T-cell (primary cell): ENCODE data around the gene CCDC74B. TPM values are rescaled to one million over a fixed set of nuclear protein-coding genes. Genes with fewer than 3 reads are reported as not detected.
"Not testable (repeated sequence)": the region's sequence is repeated elsewhere in the genome, so short reads cannot be mapped to it uniquely, and the experiment has no call there.

ENCODE experiments used
- ATAC-seq, 4 experiments: fragments of 200-7000 bp in 3 of 4; fragments of 150-1000 bp in 1 of 4; cut with Tn5 transposase; replicated peaks in 1 of 4; 1 replicate in 3 of 4; 2 replicates in 1 of 4; pipeline ENCODE4 v1.10.0; 2021; ENCODE audit warnings: moderate library complexity in 3 of 4, mild to moderate bottlenecking in 2 of 4, moderate number of reproducible peaks in 1 of 4
- CTCF ChIA-PET, 2 donors: fragments of 300-600 bp; sonication (Branson Sonifier 250); formaldehyde crosslinking; loops; one replicate each; lab custom pipeline; 2022; ENCODE audit warnings: antibody characterized with exemption in 2 of 2; lab: Charles Lee
- POLR2A ChIA-PET, 2 donors: fragments of 300-600 bp; sonication (Branson Sonifier 250); formaldehyde crosslinking; loops; one replicate each; lab custom pipeline; 2022; ENCODE audit warnings: antibody characterized with exemption in 2 of 2; lab: Charles Lee
- DNase-seq, 35 experiments: peaks; one replicate each; pipeline versions ENCODE4 v3.0.0 to v3.0.0-alpha.2; 2013 to 2023
- H3K27ac ChIP-seq: one replicate; pipeline ENCODE4 v1.5.1; 2013; ENCODE audit warnings: low read length
- H3K27me3 ChIP-seq, 2 experiments: replicated peaks in 1 of 2; 1 replicate in 1 of 2; 2 replicates in 1 of 2; pipeline versions ENCODE4 v1.6.1 to v1.7.0; 2013; ENCODE audit warnings: low read length in 1 of 2, mixed read lengths in 1 of 2; ENCODE audit not compliant: control insufficient read depth in 2 of 2, insufficient read depth in 2 of 2; ENCODE audit errors: extremely low read depth in 1 of 2
- H3K36me3 ChIP-seq, 2 donors: 1 replicate in 1 of 2; 2 replicates in 1 of 2; pipeline versions ENCODE4 v1.6.1 to v1.7.0; 2013; ENCODE audit warnings: low read length in 1 of 2; ENCODE audit not compliant: control insufficient read depth in 2 of 2, insufficient read depth in 1 of 2; ENCODE audit errors: extremely low read depth in 1 of 2
- H3K4me1 ChIP-seq, 2 experiments: 1 replicate in 1 of 2; 2 replicates in 1 of 2; pipeline versions ENCODE4 v1.6.1 to v1.7.0; 2013; ENCODE audit warnings: low read length in 2 of 2, mixed read lengths in 1 of 2; ENCODE audit not compliant: insufficient read depth in 2 of 2, control insufficient read depth in 1 of 2; ENCODE audit errors: extremely low read depth in 1 of 2
- H3K4me3 ChIP-seq, 2 donors: 1 replicate in 1 of 2; 2 replicates in 1 of 2; pipeline versions ENCODE4 v1.5.1 to v1.7.0; 2013; ENCODE audit warnings: mild to moderate bottlenecking in 2 of 2, low read length in 1 of 2, moderate library complexity in 1 of 2; ENCODE audit not compliant: control insufficient read depth in 1 of 2; ENCODE audit errors: extremely low read depth in 1 of 2
- H3K9me3 ChIP-seq: 2 replicates; pipeline ENCODE4 v1.7.0; 2013
- H3K27ac Mint-ChIP-seq, 2 donors: one replicate each; pipeline ENCODE4 v1.8.0; 2020 to 2021; ENCODE audit warnings: mild to moderate bottlenecking in 2 of 2, mixed read lengths in 2 of 2
- H3K27me3 Mint-ChIP-seq, 2 donors: one replicate each; pipeline ENCODE4 v1.8.0; 2021 to 2022; ENCODE audit warnings: mixed read lengths in 2 of 2
- H3K36me3 Mint-ChIP-seq: one replicate; pipeline ENCODE4 v1.8.0; 2021; ENCODE audit warnings: mixed read lengths
- H3K4me1 Mint-ChIP-seq, 3 donors: one replicate each; pipeline ENCODE4 v1.8.0; 2020 to 2022; ENCODE audit warnings: mixed read lengths in 3 of 3, mild to moderate bottlenecking in 1 of 3
- H3K4me3 Mint-ChIP-seq, 3 donors: one replicate each; pipeline ENCODE4 v1.8.0; 2020 to 2022; ENCODE audit warnings: mild to moderate bottlenecking in 3 of 3, mixed read lengths in 3 of 3, moderate library complexity in 3 of 3
- H3K9me3 Mint-ChIP-seq, 3 donors: one replicate each; pipeline ENCODE4 v1.8.0; 2020 to 2022; ENCODE audit warnings: mixed read lengths in 3 of 3
- WGBS: methylation state at CpG from one replicate; pipeline ENCODE4 v1.1.5; 2013; ENCODE audit warnings: missing lambda C conversion rate; ENCODE audit not compliant: insufficient coverage; 5-methylcytosine and 5-hydroxymethylcytosine counted together
- total RNA-seq, 35 experiments: library from RNA in 6 of 35; stranded (reverse) in 6 of 35; fragments of 120-200 nt in 1 of 35; gene quantifications; one replicate each; pipeline versions ENCODE4 v1.2.1 to v1.2.4 and lab custom pipeline; 2013 to 2026

The CCDC74B gene
- total RNA-seq, 5 donors from 2014 or later (not counting 1 experiment from before 2014, with no cell fraction given), result 0.42 to 2.0 (median 0.78) TPM; not detected in 1

DNA sequence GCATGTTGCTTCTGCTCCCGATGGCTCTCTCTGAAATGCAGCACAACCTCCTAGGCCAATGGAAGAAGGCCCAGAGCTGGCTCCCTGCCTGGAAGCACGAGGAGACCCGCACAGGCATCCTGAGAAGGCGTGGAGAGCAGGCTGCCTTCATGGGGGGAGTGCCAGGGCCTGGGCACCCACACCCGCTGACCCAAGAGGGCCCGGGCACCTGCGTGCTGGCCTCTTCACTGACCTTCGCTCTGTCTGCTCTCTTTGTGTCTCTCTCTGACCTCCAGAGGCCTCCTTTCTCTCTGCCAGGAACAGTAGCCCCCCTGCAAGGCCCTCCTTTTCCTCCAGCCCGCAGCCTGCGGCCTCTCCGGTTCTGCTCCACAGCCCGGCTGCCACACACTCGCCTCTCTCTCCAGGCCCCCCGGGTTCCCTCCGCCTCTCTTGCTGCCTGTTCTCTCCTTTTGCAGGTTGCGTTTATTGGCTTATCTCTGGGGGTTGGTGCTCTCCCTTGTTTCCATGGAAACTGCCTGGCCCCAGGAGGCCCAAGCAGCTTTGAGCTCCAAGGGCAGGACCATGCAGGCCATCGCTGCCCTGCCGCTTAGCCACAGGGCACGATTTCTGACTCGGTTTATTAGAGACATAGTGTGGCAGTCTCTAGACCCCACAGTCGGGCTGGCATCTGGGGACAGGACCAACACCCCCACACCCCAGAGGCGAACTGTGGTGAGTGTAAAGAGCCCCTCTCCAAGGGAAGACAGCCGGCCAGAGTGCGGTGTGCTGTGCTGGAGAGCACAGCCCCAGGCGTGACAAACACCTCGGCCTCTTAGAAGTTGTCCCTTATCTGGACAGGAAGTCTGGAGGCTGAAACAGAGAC, 38.8 kb upstream of the CCDC74B start:
- H3K27ac Mint-ChIP-seq, result peak overlapping the region; percentile 74 to 82
- 96% methylated on average over 13 of the region's 26 CpGs for WGBS
- peak overlapping the region; percentile 71 to 78 (median 72) for H3K4me3 Mint-ChIP-seq
- ChIA-PET CTCF (no interaction called here), POLR2A (interaction anchor here in 1 of 2 donors (0.7 kb wide), 1 partner anchor 1304 kb away, joined by 4 read pairs; no protein-coding TSS in a partner anchor)
- H3K4me1 Mint-ChIP-seq, result peaks cover 12 to 33% (median 27%) of the 10 kb centered on the region in 3 donors
- H3K9me3 ChIP-seq, result no peaks in the 10 kb centered on the region
- no peak overlapping the region for H3K27ac ChIP-seq
- DNase-seq (no peak), ATAC-seq (no peak)
- peaks cover 0 to 3% of the 10 kb centered on the region in 2 donors for H3K36me3 ChIP-seq
- peaks cover 8 to 36% of the 10 kb centered on the region in 2 experiments for H3K4me1 ChIP-seq
- H3K27me3 ChIP-seq, result no peaks in the 10 kb centered on the region
- no peaks in the 10 kb centered on the region for H3K36me3 Mint-ChIP-seq
- H3K4me3 ChIP-seq, result peak overlapping the region; percentile 15 to 40
- H3K9me3 Mint-ChIP-seq, result no peaks in the 10 kb centered on the region
- H3K27me3 Mint-ChIP-seq, result no peaks in the 10 kb centered on the region

DNA sequence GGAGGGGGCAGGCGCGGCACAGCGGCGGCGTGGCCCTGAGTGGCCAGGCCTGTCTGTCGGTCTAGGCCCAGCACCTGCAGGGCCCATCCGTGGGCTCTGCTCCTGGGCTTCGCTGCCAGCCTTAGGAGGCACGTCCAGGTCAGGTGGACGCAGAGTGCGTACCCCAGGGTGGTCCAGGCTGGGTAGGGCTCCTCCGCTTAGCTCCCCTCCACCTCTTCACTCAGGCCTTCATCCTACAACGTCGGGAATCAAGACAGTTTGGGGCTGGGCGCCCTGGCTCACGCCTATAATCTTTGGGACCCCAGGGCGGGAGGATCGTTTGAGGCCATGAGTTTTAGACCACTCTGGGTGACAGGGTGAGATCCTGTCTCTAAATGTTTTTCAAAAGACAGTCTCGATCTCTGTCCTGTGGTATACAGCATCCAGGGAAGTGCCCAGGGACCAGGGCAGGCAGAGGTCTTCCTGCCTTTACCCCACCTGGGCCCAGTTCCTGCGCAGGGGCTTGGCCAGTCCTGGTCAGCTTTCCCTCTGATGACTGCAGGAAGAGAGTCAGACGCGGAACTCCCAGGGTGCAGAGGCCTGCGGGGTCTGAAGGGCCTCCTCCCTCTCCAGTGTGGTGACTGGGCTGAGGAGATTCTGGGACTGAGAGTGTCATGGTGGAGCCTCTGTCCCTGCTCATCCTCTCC, 38.1 kb upstream of the CCDC74B start:
- ATAC-seq, H3K27me3 ChIP-seq, H3K36me3 Mint-ChIP-seq, H3K9me3 ChIP-seq, H3K27me3 Mint-ChIP-seq, H3K9me3 Mint-ChIP-seq, POLR2A ChIA-PET, H3K36me3 ChIP-seq: not testable (repeated sequence)
- Mint-ChIP-seq H3K27ac (peak overlapping the region; percentile 27 to 82), H3K4me1 (peaks cover 15 to 35% (median 30%) of the 10 kb centered on the region in 3 donors), H3K4me3 (peak overlapping the region; percentile 71 to 78 (median 72))
- WGBS, result 23% methylated on average over 14 of the region's 23 CpGs
- CTCF ChIA-PET, result interaction anchor here in 1 of 2 donors (0.5 kb wide), 1 partner anchor 611 kb away, joined by 3 read pairs; no protein-coding TSS in a partner anchor
- DNase-seq, result peak in 3 of 35 experiments; percentile 11 to 16 (median 15)
- Histone ChIP-seq H3K4me1 (peaks cover 8 to 36% of the 10 kb centered on the region in 2 experiments), H3K4me3 (peak overlapping the region; percentile 40 to 47), H3K27ac (peak overlapping the region; percentile 38)

DNA sequence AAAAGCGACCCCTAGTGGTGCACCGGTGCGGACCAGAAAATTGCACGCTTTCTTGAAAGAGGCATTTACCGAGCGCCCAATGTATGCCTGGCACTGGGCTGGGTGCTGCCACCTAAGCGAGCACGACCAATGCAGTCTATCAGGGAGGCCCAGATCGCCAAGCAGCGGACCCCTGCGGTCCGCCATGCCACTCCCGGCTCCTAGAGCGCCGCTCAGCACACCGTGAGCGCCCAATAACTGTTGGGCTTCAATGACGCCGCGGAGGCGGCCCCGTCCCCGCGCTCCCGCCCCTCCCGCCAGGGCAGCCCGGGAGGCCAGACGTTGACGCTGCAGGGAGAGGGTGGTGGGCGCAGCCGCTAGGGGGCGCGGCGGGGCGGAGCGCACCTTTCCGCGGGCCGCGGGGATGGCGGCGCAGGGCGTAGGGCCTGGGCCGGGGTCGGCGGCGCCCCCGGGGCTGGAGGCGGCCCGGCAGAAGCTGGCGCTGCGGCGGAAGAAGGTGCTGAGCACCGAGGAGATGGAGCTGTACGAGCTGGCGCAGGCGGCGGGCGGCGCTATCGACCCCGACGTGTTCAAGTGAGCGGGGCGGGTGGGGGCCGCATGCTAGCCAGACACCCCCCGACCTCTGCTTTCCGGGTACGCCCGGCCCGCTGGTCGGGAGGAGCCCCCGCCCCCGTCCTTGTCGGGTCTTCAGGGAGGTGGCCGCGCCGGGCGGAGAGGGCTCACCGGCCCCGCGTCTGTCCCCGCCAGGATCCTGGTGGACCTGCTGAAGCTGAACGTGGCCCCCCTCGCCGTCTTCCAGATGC, 37.2 kb upstream of the CCDC74B start, which contains the start of gene MZT2B:
TSS of gene MZT2B (plus strand) at position 383 of the 803 bp plus-strand sequence. CDS start at position 404, 21 bp downstream.
- CTCF ChIA-PET, result interaction anchor here (0.5 to 2.2 kb wide), 9 partner anchors 124 to 1311 kb away, joined by 3 to 51 read pairs (median 4); partner anchors contain the start of gene IMP4 (in 1 of the 2)
- not testable (repeated sequence) for H3K9me3 Mint-ChIP-seq

DNA sequence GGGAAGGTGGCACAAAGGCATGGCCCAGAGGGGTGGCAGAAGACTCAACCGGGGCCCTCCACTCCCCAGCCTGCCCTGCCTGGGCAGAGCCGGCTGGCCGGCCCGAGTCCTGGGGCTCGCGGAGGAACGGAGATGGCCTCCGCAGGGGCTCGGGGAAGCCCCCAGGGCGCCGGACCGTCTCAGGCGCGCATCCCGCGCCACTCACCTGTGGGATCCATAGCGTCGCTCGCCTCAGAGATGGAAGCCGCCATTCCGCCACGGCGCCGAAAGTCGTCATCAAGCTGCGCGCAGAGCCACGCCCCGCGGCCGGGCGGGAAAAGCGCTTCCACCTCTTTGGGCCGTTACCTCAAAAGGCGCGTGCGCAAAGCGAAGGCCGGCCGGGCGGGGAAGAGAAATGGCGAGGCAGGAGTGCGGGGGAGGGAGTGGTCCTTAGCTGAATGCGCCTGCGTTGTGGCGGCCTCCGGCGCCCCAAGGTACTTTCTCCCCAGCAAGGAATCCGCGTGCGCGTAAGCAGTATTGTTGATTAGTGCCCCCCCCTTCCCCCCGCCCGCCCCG, 36.5 kb upstream of the CCDC74B start, which contains the start of gene SMPD4:
TSS of gene SMPD4 (minus strand) at position 278 of the 555 bp plus-strand sequence. CDS start 5,010 bp downstream, outside the sequence.
- peaks cover 8 to 36% of the 10 kb centered on the region in 2 experiments for H3K4me1 ChIP-seq

More for the DNA sequence above, 37.2 kb upstream of the CCDC74B start, which contains the start of gene MZT2B:
- H3K4me3 ChIP-seq, result peak within 1 kb of the TSS; percentile 66 to 83
- peak within 1 kb of the TSS; percentile 88 for H3K27ac ChIP-seq
- not testable (repeated sequence) for H3K27me3 Mint-ChIP-seq, H3K9me3 ChIP-seq, H3K36me3 ChIP-seq, H3K27me3 ChIP-seq, H3K36me3 Mint-ChIP-seq
- Mint-ChIP-seq H3K27ac (peak within 1 kb of the TSS; percentile 92 to 95), H3K4me1 (peaks cover 18 to 39% (median 30%) of the 10 kb centered on the region in 3 donors), H3K4me3 (peak within 1 kb of the TSS; percentile 89 to 92 (median 89))
- peak; percentile 83 to 89 (median 86) for ATAC-seq
- POLR2A ChIA-PET, result interaction anchor here (0.6 to 1.4 kb wide), 3 partner anchors 156 to 161 kb away, joined by 4 to 14 read pairs (median 7); partner anchors contain the start of gene IMP4 (in 2 of the 2)
- under 1% methylated on average over 72 of the region's 86 CpGs for WGBS
- DNase-seq, result peak; percentile 78 to 93 (median 86)
- H3K4me1 ChIP-seq, result peaks cover 8 to 36% of the 10 kb centered on the region in 2 experiments

More for the DNA sequence above, 36.5 kb upstream of the CCDC74B start, which contains the start of gene SMPD4:
- CTCF ChIA-PET, result interaction anchor here (0.6 to 2.2 kb wide), 10 partner anchors 13 to 1312 kb away, joined by 3 to 51 read pairs (median 4); partner anchors contain the start of gene IMP4 (in 1 of the 2)
- Mint-ChIP-seq H3K27ac (peak within 1 kb of the TSS; percentile 92 to 95), H3K4me3 (peak within 1 kb of the TSS; percentile 89 to 92 (median 89)), H3K27me3 (no peaks in the 10 kb centered on the region), H3K36me3 (peaks cover under 1% of the 10 kb centered on the region), H3K9me3 (no peaks in the 10 kb centered on the region), H3K4me1 (peaks cover 18 to 36% (median 30%) of the 10 kb centered on the region in 3 donors)
- peak; percentile 75 to 80 (median 76) for ATAC-seq
- POLR2A ChIA-PET, result interaction anchor here (0.6 to 1.4 kb wide), 3 partner anchors 157 to 161 kb away, joined by 4 to 14 read pairs (median 7); partner anchors contain the start of gene IMP4 (in 2 of the 2)
- Histone ChIP-seq H3K27ac (peak within 1 kb of the TSS; percentile 88), H3K27me3 (no peaks in the 10 kb centered on the region), H3K36me3 (peaks cover 0 to 7% of the 10 kb centered on the region in 2 donors), H3K9me3 (no peaks in the 10 kb centered on the region), H3K4me3 (peak within 1 kb of the TSS; percentile 66 to 83)
- DNase-seq, result peak; percentile 94 to 99 (median 98)
- under 1% methylated on average over 55 of the region's 55 CpGs for WGBS
